Measurements from ENCODE around the gene AMIGO1.

Gene AMIGO1

DNA sequence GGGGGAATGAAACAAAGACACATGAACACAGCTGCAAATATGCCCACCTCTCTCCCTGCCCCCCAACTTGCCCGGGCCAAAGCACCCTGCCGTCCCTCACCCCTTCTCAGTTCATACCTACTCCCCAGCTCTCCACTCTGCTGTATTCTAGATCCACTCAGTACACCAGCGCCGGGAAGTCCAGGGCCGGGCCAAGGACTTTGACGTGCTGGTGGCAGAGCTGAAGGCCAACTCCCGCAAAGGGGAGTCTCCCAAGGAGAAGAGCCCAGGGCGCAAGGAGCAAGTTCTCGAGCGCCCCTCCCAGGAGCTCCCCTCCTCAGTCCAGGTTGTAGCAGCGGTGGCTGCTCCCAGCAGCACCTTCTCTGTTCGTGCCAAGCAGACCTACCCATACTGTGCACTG is 20.8 kb downstream of the AMIGO1 start:
- Mint-ChIP-seq H3K27ac (no peak overlapping the region), H3K4me1 (peaks cover 14% of the 10 kb centered on the region), H3K9me3 (no peaks in the 10 kb centered on the region), H3K4me3 (no peak overlapping the region), H3K36me3 (ENCODE audit: low read depth) (peaks cover 10% of the 10 kb centered on the region), H3K27me3 (no peaks in the 10 kb centered on the region)
- ATAC-seq (no peak), DNase-seq (no peak)

DNA sequence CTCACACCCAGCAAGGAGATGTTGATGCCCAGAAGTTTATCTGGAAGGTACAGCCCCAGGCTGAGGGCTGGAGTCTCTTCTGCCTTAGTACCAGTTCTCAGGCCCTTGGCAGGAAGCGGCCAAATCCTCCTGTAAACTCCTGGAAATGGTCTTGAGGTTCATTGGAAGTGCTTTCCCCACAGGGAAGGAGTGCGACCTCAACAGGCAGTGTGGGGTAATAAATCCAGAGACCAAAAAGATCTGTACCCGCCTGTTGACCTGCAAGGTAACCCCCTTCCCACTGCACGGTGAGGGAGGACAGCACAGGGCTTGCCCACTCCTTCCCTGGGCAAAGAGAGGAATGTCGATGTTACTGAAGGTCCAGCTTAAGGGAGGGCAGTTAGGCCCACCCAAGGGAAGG is 21.3 kb downstream of the AMIGO1 start:
- Mint-ChIP-seq H3K9me3 (no peaks in the 10 kb centered on the region), H3K27me3 (no peaks in the 10 kb centered on the region), H3K4me1 (peaks cover 18% of the 10 kb centered on the region), H3K4me3 (no peak overlapping the region), H3K27ac (no peak overlapping the region), H3K36me3 (ENCODE audit: low read depth) (peaks cover 10% of the 10 kb centered on the region)
- ATAC-seq (no peak), DNase-seq (no peak)

DNA sequence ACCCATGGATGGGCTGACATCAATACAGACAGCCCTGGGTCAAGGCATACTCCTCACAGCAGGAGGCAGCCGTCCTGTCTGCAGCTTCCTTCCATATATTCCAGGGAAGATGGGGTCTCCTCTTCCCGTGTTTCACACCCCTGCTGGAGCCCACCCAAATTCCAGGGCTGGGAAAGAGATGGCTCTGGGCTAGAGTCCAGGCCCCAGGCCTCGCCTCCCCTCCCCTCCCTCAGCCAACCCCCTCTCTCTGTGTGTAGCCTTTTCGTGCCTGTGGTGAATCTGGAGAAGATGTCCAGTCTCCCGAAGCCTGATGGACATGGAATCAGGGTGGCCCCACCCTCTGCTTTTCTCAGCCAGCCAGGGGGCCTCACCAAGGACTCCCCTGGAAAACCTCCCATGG is 22.3 kb downstream of the AMIGO1 start:
- Mint-ChIP-seq H3K27ac (no peak overlapping the region), H3K36me3 (ENCODE audit: low read depth) (peaks cover 10% of the 10 kb centered on the region), H3K4me3 (no peak overlapping the region), H3K27me3 (no peaks in the 10 kb centered on the region), H3K9me3 (no peaks in the 10 kb centered on the region), H3K4me1 (peaks cover 27% of the 10 kb centered on the region)
- DNase-seq (no peak), ATAC-seq (no peak)

DNA sequence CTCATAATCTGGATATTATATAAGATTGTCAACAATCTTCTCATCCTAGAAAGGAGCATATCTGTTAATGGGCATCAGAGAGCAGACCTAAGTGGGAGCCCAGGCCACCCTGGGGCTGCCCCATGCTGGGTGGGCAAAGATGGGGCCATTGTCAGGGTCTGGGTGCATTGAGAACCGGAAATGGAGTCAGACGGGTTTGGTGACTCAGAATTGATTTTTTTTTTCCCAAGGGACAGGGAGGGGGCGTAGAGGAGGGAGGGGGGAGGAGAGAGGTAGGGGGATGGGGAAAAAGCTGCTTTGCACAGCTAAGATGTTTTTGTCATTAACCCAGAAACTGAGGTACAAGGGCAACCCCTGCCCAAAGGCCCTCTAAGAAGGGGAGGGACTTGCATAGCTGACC is 24.5 kb downstream of the AMIGO1 start:
- DNase-seq (no peak), ATAC-seq (no peak)
- no peaks in the 10 kb centered on the region for H3K9me3 Mint-ChIP-seq

DNA sequence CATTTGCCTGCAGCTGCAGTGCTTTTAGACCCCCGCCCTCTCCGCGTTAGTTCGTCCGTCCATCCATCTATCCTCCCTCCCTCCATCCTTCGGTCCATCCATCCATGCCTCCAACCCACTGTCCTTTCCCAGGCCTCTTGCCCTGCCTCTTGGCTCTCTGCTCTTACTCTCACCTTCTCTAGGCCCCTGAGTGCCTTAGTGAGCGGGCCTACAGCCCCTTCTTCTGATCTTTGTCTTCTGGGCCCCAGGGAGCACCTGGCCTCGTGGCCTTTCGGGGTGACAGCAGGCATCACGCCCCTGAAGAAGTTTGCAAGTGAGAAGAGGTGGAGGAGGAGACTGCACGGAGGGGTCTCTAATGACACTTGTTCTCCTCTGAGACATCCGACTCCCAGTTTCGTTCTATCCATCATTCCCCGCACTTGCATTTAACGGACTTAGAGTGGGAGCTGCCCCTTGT is 25.0 kb downstream of the AMIGO1 start:
- Mint-ChIP-seq H3K27ac (peak overlapping the region; percentile 95), H3K4me1 (peaks cover 30% of the 10 kb centered on the region), H3K4me3 (peak overlapping the region; percentile 97), H3K27me3 (peaks cover 4% of the 10 kb centered on the region), H3K36me3 (ENCODE audit: low read depth) (peaks cover 10% of the 10 kb centered on the region), H3K9me3 (no peaks in the 10 kb centered on the region)
- no peak for DNase-seq
- ATAC-seq: no peak

More for the DNA sequence above, 24.5 kb downstream of the AMIGO1 start:
- Mint-ChIP-seq H3K4me3 (peak overlapping the region; percentile 97), H3K4me1 (peaks cover 30% of the 10 kb centered on the region), H3K27me3 (peaks cover 2% of the 10 kb centered on the region), H3K36me3 (ENCODE audit: low read depth) (peaks cover 10% of the 10 kb centered on the region), H3K27ac (peak overlapping the region; percentile 95)

DNA sequence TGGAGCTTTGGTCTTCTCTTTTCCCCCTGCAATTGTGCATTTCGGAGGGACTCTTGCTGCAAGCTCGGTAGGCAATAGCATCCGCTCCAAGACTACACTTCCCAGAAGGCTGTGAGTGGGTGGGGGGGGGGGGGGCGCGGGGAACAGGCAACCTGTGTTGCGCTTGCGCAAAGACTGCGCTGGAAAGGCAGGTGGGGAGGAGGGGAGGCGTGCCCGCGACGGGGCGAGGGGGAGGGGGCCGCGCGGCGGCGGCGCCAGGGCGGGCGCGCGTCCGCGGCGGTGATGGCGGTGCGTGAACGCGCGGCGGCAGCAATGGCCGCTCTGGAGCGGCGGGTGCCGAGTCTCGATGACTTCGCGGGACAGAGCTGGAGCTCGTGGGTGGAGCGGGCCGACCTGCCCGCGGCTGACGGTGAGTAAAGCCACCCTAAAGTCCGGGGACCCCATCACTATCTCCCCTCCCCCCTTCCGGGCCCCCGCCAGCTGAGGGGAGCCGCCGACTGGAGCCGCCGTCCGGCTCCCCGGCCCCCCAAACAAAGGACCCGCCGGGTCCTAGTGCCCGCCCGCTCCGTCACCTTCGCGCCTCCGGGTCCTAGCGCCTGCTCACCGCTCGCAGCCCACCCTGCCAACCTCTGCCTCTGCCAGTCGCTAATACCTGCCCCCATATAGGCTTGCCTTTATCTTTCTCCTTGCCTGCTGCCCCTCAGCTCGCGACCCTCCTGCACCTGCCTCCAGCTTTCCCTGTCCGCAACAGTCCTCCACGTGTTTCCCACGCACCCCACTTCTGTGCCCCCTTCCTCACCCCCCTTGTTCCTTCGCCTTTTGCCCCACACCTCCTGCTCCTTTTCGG is 25.6 kb downstream of the AMIGO1 start, which contains the start of gene ATXN7L2:
ATXN7L2 (plus strand) TSS at position 234 of the 847 bp plus-strand sequence; CDS start at position 283, 49 bp downstream.
- ATAC-seq (peak; percentile 67), DNase-seq (peak; percentile 90)
- Mint-ChIP-seq H3K4me1 (peaks cover 30% of the 10 kb centered on the region), H3K4me3 (peak within 1 kb of the TSS; percentile 97), H3K27ac (peak within 1 kb of the TSS; percentile 95), H3K27me3 (peaks cover 9% of the 10 kb centered on the region), H3K9me3 (no peaks in the 10 kb centered on the region), H3K36me3 (ENCODE audit: low read depth) (peaks cover 10% of the 10 kb centered on the region)

DNA sequence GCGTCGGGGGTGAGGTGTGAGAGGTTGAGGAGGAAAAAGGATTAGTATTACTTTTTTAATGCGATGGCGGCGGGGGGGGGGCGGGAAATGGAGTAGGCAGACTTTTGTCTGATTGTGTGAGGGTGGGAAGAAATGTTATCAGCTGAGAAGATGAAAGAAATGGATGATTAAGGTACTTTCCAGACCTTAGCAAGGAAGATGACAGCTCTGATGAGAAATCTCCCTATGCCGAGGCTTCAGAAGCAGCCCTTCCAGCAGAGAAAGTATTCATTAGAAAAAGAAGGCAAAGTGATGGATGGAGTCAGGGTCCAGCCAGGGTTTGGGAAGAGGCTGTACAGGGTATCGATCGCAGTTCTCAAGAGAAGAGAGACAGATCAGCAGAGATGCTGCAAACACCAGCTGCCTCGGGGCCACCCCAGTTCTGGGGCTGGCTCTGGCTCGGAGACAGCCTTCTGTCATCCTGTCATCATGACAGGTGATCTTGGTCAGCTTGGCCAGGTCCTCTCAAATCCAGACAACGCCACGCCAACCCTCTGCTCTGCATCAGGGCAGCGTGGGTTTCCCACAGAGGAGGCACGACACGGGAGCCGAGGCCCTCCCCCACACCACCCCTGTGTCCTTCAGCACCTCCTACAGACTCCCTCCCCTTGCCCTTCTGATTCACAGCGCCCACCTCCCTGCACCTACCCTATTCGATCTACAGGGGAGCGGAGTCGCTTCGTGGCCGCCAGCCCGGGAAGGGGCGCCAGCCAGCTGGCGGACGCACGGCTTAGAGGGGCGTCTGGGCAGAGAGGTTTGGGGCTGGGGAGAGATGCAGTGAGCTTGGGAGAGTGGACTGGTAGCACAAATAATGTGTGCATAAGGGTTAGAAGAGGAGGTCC is 26.5 kb downstream of the AMIGO1 start:
- Mint-ChIP-seq H3K4me3 (peak overlapping the region; percentile 97), H3K27ac (peak overlapping the region; percentile 95), H3K36me3 (ENCODE audit: low read depth) (peaks cover 7% of the 10 kb centered on the region), H3K4me1 (peaks cover 30% of the 10 kb centered on the region), H3K27me3 (peaks cover 12% of the 10 kb centered on the region), H3K9me3 (no peaks in the 10 kb centered on the region)
- DNase-seq (peak; percentile 39), ATAC-seq (peak; percentile 16)

DNA sequence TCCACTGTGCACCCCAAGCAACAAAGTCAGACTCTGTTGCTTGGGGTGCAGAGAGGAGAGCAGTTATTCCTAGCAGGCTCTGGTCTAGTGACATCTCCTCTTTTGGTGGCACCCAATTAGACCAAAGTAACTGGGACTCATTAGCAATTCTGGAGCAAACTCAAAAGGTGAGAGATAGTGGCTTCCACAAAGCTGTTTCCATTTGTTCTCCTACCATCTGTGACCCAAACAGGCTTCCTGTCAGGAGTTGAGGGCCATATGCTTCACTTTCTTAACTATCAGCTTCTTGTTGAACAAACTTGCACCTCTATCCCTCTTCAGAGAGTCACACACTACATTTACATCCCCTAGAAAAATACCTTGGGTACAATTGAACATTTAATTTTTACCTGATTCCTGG is 27.3 kb downstream of the AMIGO1 start:
- Mint-ChIP-seq H3K4me3 (peak overlapping the region; percentile 97), H3K36me3 (ENCODE audit: low read depth) (peaks cover 4% of the 10 kb centered on the region), H3K27me3 (peaks cover 15% of the 10 kb centered on the region), H3K9me3 (no peaks in the 10 kb centered on the region), H3K4me1 (peaks cover 30% of the 10 kb centered on the region), H3K27ac (peak overlapping the region; percentile 39)
- no peak for ATAC-seq
- no peak for DNase-seq

DNA sequence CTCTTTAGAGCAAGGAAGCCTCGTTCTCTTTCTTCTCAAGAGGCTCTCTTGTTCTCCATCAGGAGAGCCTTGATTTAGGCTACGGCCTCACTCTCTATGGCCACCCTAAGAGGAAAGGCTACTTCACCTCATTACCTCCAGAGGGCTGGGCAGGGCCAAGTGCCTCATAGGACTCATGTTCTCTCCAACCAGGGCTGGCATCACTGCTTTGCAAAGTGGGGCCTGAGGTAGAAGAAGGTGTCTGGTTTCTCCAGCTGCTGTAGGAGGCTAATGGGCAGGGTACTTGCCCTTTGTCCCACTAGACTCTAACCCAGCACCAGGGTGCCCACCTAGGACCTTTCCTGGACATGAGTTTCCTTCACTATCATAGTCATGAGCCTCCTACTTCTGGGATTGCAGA is 27.9 kb downstream of the AMIGO1 start:
- Mint-ChIP-seq H3K27ac (no peak overlapping the region), H3K27me3 (peaks cover 18% of the 10 kb centered on the region), H3K4me3 (no peak overlapping the region), H3K4me1 (peaks cover 29% of the 10 kb centered on the region), H3K36me3 (ENCODE audit: low read depth) (peaks cover 4% of the 10 kb centered on the region), H3K9me3 (no peaks in the 10 kb centered on the region)
- no peak for DNase-seq
- no peak for ATAC-seq

DNA sequence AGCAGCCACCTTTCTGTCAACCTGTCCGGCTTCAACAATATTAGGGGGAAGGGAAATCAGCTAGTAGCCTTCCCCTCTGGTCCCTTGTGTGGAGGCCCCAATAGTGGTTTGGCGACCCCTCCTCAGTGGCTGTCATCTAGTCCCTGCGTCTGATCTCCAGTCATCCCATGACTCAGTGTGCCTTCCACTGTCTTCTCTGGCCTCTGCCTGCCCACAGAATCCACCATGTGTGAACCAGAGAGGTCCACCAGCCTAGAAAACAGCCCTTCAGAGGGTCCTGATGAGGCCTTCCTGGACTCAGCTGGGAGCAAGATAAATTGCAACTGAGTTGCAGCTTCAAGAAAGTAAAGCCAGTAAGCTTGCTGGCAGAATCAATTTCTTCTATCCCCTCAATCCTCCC is 29.6 kb downstream of the AMIGO1 start:
- Mint-ChIP-seq H3K9me3 (no peaks in the 10 kb centered on the region), H3K36me3 (ENCODE audit: low read depth) (no peaks in the 10 kb centered on the region), H3K4me3 (no peak overlapping the region), H3K27ac (no peak overlapping the region), H3K27me3 (peaks cover 25% of the 10 kb centered on the region), H3K4me1 (peaks cover 18% of the 10 kb centered on the region)
- DNase-seq (no peak), ATAC-seq (no peak)

DNA sequence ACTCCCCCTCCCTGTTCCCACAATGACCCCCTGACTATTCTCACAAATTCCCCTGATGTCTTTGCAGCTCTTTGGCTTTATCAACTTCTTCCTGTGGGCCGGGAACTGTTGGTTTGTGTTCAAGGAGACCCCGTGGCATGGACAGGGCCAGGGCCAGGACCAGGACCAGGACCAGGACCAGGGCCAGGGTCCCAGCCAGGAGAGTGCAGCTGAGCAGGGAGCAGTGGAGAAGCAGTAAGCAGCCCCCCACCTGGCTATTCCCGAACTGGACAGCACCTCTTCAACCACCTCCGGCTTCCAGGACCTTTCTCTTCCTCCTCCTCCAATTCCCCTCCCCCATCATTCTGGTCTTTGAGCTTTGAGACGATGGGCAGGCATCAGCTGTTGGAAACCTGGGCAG is 30.2 kb downstream of the AMIGO1 start:
- Mint-ChIP-seq H3K27ac (no peak overlapping the region), H3K36me3 (ENCODE audit: low read depth) (no peaks in the 10 kb centered on the region), H3K4me3 (no peak overlapping the region), H3K27me3 (peaks cover 25% of the 10 kb centered on the region), H3K4me1 (peaks cover 16% of the 10 kb centered on the region), H3K9me3 (no peaks in the 10 kb centered on the region)
- no peak for DNase-seq
- ATAC-seq: no peak

DNA sequence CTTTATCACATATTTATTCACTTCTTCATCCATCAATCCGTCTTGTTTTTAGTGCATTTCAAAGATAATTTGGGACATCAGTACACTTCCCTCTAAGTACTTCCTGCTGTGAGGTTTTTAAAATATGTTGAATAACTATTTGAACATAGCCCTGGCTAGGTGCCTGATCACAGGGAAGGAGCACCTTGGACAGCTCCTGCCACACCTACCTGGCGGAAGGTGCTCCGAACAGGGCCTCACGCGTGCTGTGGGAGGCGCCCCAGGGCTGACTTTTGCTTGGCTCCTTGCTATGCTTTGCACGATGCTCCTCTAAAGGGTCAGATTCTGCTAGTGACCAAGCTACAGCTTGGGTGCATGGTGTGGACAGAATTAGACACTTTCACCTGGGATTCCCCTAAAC is 30.7 kb downstream of the AMIGO1 start:
- H3K27ac Mint-ChIP-seq: no peak overlapping the region
- H3K4me1 Mint-ChIP-seq: peaks cover 16% of the 10 kb centered on the region
- H3K9me3 Mint-ChIP-seq: no peaks in the 10 kb centered on the region
- H3K4me3 Mint-ChIP-seq: no peak overlapping the region
- H3K27me3 Mint-ChIP-seq: peaks cover 29% of the 10 kb centered on the region
- ATAC-seq: no peak
- H3K36me3 Mint-ChIP-seq (ENCODE audit: low read depth): no peaks in the 10 kb centered on the region
- DNase-seq: no peak

DNA sequence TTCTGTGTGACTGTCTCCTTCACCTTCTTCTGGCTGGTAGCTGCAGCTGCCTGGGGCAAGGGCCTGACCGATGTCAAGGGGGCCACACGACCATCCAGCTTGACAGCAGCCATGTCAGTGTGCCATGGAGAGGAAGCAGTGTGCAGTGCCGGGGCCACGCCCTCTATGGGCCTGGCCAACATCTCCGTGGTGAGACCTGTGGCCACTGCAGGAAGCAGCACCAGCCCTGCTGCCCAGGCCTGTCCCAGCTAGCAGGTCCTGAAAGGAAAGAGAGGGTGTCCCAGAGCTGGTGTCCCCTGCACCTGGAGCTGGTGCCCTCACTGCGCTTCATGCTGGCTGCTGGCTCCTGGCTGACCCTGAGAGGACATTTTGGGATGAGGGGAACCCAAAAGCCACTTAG is 31.7 kb downstream of the AMIGO1 start:
- DNase-seq (no peak), ATAC-seq (no peak)
- Mint-ChIP-seq H3K9me3 (no peaks in the 10 kb centered on the region), H3K27me3 (peaks cover 33% of the 10 kb centered on the region), H3K4me3 (no peak overlapping the region), H3K4me1 (peaks cover 8% of the 10 kb centered on the region), H3K36me3 (ENCODE audit: low read depth) (no peaks in the 10 kb centered on the region), H3K27ac (no peak overlapping the region)

DNA sequence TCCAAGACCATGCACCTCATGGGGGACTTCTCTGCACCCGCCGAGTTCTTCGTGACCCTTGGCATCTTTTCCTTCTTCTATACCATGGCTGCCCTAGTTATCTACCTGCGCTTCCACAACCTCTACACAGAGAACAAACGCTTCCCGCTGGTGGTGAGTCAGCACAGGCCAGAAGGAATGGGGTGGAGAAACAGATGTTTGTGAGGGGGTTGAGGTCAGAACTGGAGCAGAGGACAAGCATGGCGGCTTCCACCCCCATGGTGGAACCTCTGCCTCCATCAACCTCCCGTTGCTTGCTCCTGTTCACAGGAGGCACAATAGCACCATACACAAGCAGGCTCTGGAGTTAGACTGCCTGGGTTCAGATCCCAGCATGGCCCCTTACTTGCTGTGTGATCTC is 32.7 kb downstream of the AMIGO1 start:
- Mint-ChIP-seq H3K27ac (no peak overlapping the region), H3K4me3 (no peak overlapping the region), H3K9me3 (no peaks in the 10 kb centered on the region), H3K4me1 (no peaks in the 10 kb centered on the region), H3K27me3 (peaks cover 35% of the 10 kb centered on the region), H3K36me3 (ENCODE audit: low read depth) (no peaks in the 10 kb centered on the region)
- ATAC-seq (no peak), DNase-seq (no peak)

DNA sequence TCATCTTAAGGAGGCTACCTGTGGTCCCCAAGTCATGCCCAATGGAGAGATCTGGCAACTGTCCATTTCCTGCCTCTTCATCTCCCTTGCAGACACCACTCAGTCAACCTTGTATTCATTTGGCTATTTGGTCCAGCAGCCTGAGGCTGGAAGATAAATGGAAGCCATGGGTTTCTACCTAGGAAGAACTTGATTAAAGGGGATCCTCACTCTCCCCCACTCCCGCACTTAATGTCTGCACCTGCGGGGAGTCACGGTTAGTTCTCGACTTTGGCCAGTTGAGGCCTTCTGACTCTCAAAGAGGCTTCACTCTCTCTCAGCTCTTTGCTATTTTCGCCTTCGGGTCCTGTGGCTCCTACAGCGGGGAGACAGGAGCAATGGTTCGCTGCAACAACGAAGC is 34.3 kb downstream of the AMIGO1 start:
- H3K4me1 Mint-ChIP-seq: no peaks in the 10 kb centered on the region
- no peaks in the 10 kb centered on the region for H3K9me3 Mint-ChIP-seq
- no peaks in the 10 kb centered on the region for H3K36me3 Mint-ChIP-seq (ENCODE audit: low read depth)
- DNase-seq: no peak
- no peak overlapping the region for H3K27ac Mint-ChIP-seq
- H3K4me3 Mint-ChIP-seq: no peak overlapping the region
- no peak for ATAC-seq
- peaks cover 47% of the 10 kb centered on the region for H3K27me3 Mint-ChIP-seq
